Right lobe of liver (tissue), 6 donors: ENCODE measurements around the gene MRPL40. TPM values are rescaled to one million over a fixed set of nuclear protein-coding genes. Genes with fewer than 3 reads are reported as not detected.

Experiments used
- ATAC-seq, 4 donors: fragments of 200-7000 bp; cut with Tn5 transposase; one replicate each; pipeline ENCODE4 v1.9.1; 2020; ENCODE audit warnings: mild to moderate bottlenecking in 4 of 4, moderate library complexity in 4 of 4
- DNase-seq, 3 donors: peaks; one replicate each; pipeline ENCODE4 v3.0.0-alpha.2; 2020
- H3K27ac ChIP-seq, 3 donors: fragments of 200-600 bp; one replicate each; pipeline ENCODE4 v1.8.0; 2022
- H3K27me3 ChIP-seq, 2 donors: fragments of 200-600 bp; one replicate each; pipeline ENCODE4 v1.8.0; 2022
- H3K36me3 ChIP-seq, 4 donors: fragments of 200-600 bp; sonication (generic) in 1 of 4; one replicate each; pipeline versions ENCODE4 v1.5.1 to v1.8.0; 2017 to 2022; ENCODE audit warnings: control low read depth in 1 of 4
- H3K4me1 ChIP-seq, 4 donors: fragments of 200-600 bp; sonication (generic) in 1 of 4; one replicate each; pipeline versions ENCODE4 v1.5.1 to v1.8.0; 2017 to 2022; ENCODE audit warnings: control low read depth in 1 of 4
- H3K4me3 ChIP-seq, 3 donors: fragments of 200-600 bp; one replicate each; pipeline ENCODE4 v1.8.0; 2022
- H3K9me3 ChIP-seq, 4 donors: fragments of 200-600 bp; sonication (generic) in 1 of 4; one replicate each; pipeline versions ENCODE4 v1.5.1 to v1.8.0; 2017 to 2022; ENCODE audit warnings: control low read depth in 1 of 4
- POLR2A ChIP-seq: fragments of 450-650 bp; IDR thresholded peaks from one replicate; pipeline ENCODE4 v1.6.1; 2017; ENCODE audit warnings: antibody characterized with exemption, mild to moderate bottlenecking
- WGBS: methylation state at CpG from one replicate; pipeline ENCODE4 v1.1.6; 2018; ENCODE audit warnings: low coverage, low lambda C conversion rate; ENCODE audit not compliant: insufficient coverage; ENCODE audit errors: missing lambda C conversion rate; 5-methylcytosine and 5-hydroxymethylcytosine counted together
- intact Hi-C, 2 donors: fragments of 100-400 bp; cut with DNase I; formaldehyde crosslinking; loops; one replicate each; pipeline versions ENCODE4 v1.11.2 to v1.14.1; 2022
- total RNA-seq, 6 experiments: library from RNA; depleted of rRNA in 2 of 6; stranded (reverse); fragments of >200 nt in 2 of 6; fragmentation: NEBNext Ultra II Directional in 3 of 6; extraction: Animal tissue kit (Norgen Biotek cat#: 25700) in 3 of 6; gene quantifications; one replicate each; pipeline versions ENCODE4 v1.1.0 to v1.2.4, GENCODE V29; 2016 to 2023
- TF ChIP-seq, protein P1 (sequence below), 4 donors: fragments of 200-600 bp in 3 of 4; fragments of 450-650 bp in 1 of 4; IDR thresholded peaks; one replicate each; pipeline versions ENCODE4 v1.5.1 to v1.8.0; 2016 to 2022; ENCODE audit warnings: antibody characterized with exemption in 4 of 4, mild to moderate bottlenecking in 2 of 4
- donor health status: DM: no; HTN: yes; CAD: no.
- donor health status: DM: no; HTN: no; CAD: no.
- donor health status: DM: no; HTN: no; CAD: no.
- donor health status: DM: no; HTN: yes; CAD: no.
- donor health status: DM: no; HTN: yes; CAD: no.

The MRPL40 gene
- total RNA-seq, 6 experiments from 2014 or later = 23.6 to 38.8 (median 27.8) TPM

DNA sequence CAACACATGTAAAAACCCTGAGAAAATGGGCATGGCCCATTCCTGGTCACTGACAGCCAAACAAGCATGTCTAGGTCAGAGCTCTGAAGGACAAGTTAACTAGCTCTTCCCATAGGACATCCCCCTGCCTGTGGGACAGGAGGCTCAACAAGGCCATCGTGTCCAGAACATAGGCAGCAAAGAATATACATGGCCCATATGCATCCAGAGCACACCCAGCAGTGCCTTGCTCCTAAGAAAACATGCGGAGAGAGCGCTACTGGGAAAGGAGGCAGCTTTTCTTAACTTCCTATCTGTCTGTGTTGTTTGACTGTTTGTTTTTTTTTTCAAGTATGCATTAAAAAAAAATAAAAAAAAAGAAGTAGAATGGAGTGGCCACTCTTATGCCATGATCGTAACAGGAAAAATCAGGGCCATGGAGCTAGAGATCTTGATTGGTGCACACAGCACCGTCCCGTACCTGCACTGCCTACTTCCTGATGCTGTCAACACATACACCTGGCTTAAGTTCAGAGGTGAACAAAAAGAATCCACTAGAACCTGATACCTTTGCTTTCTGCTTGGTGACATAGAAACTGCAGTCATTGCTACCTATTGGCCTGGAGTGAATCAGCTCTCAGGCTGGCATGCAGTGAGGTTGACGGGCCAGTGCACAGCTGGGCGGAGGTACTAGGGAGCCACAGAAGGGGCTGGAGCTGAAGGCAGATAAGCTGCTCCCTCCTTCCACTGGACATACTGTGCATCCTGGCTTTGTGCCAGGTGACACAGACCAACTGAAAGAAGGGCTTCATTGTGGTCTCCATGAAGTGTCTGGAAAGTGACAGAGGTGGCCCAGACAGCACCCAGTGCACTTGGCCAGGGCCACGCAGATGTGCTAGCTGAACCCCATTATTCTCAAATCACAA, 34.8 kb downstream of the MRPL40 start:
- no peak for ATAC-seq
- TF ChIP-seq, protein P1, sequence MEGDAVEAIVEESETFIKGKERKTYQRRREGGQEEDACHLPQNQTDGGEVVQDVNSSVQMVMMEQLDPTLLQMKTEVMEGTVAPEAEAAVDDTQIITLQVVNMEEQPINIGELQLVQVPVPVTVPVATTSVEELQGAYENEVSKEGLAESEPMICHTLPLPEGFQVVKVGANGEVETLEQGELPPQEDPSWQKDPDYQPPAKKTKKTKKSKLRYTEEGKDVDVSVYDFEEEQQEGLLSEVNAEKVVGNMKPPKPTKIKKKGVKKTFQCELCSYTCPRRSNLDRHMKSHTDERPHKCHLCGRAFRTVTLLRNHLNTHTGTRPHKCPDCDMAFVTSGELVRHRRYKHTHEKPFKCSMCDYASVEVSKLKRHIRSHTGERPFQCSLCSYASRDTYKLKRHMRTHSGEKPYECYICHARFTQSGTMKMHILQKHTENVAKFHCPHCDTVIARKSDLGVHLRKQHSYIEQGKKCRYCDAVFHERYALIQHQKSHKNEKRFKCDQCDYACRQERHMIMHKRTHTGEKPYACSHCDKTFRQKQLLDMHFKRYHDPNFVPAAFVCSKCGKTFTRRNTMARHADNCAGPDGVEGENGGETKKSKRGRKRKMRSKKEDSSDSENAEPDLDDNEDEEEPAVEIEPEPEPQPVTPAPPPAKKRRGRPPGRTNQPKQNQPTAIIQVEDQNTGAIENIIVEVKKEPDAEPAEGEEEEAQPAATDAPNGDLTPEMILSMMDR (IDR thresholded peaks at IDR 0.05) = no peak
- TF ChIP-seq POLR2A = no peak

DNA sequence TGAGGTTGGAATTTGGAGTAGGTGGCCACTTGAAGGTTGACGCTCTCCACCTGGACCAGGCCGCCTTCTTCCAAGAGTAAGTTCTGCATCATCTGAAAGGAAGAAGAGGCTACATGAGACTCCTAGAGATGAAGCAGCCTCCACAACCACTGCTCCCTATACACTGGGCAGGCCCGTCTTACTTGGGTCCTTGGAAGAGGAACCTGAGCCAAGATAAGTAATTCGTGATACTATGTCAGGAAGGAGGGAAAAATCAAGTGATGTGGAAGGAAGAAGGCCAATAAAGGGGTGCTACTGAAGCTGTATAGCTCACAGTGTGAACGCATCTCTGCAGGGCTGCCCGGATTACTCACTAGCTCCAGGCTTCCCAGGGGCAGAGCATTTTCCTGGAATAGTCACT, 35.6 kb downstream of the MRPL40 start:
- no peak for TF ChIP-seq POLR2A
- TF ChIP-seq, protein P1 (IDR thresholded peaks at IDR 0.05) = no peak
- DNase-seq = no peak
- no peaks in the 10 kb centered on the region for H3K9me3 ChIP-seq
- H3K27me3 ChIP-seq = no peaks in the 10 kb centered on the region
- intact Hi-C loops = no loop called here
- no peak overlapping the region for H3K27ac ChIP-seq
- 91% methylated on average over 5 of the region's 6 CpGs for WGBS
- no peaks in the 10 kb centered on the region for H3K4me1 ChIP-seq
- no peak overlapping the region for H3K4me3 ChIP-seq
- ATAC-seq = no peak
- peaks cover 0 to 88% (median 60%) of the 10 kb centered on the region in 4 donors for H3K36me3 ChIP-seq

More for the DNA sequence above, 34.8 kb downstream of the MRPL40 start:
- WGBS = 97% methylated on average over 6 of the region's 9 CpGs
- DNase-seq = peak in 1 of 3 donors; percentile 6
- Histone ChIP-seq H3K36me3 (peaks cover 0 to 86% (median 58%) of the 10 kb centered on the region in 4 donors), H3K4me3 (no peak overlapping the region), H3K27me3 (no peaks in the 10 kb centered on the region), H3K9me3 (no peaks in the 10 kb centered on the region), H3K27ac (no peak overlapping the region), H3K4me1 (no peaks in the 10 kb centered on the region)
- intact Hi-C loops = no loop called here

DNA sequence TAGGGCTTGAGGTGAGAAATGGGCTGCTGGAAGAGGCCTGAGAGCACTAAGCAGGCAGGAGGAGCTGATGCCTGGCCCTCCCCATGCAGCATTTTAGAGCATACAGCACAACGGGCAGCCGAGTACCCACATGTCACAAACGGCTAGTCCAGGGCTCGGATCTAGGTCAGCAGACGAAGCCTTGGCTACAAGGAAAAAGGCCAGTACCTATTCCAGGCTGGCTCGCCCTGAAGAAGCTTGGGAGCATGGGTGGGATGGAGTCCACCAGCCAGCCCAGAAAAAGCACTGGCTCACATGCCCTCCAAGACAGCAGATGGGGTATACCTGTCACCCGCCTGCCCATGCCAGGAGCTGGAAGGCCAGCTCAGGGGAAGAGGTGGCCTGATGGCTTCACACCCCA, 37.1 kb downstream of the MRPL40 start:
- intact Hi-C loops = no loop called here
- ATAC-seq (no peak), DNase-seq (no peak)
- H3K4me3 ChIP-seq = no peak overlapping the region
- H3K36me3 ChIP-seq = peaks cover 0 to 87% (median 53%) of the 10 kb centered on the region in 4 donors
- H3K27ac ChIP-seq = no peak overlapping the region
- H3K27me3 ChIP-seq = no peaks in the 10 kb centered on the region
- no peaks in the 10 kb centered on the region for H3K4me1 ChIP-seq
- no peaks in the 10 kb centered on the region for H3K9me3 ChIP-seq
- WGBS = 83% methylated on average over 1 of the region's 7 CpGs
- TF ChIP-seq, protein P1 (IDR thresholded peaks at IDR 0.05) = no peak

DNA sequence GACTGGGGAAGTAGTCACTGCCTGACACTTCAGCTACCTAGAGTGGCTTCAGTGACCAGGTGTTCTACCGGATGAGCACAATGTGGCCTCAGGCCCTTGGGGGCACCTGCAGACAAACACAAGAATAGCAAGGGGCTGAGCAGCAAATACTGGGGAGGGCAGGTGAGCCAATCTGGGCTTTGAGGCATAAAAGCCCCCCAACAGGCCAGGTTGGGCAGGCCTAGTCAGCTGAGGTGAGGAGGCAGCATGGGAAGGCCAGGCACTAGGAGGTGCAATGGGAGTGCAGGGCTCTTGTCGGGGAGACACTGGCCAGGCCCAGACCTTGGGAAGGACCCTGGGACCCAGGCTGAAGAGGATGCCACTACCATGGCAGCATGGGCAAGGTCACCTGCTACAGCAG, 37.7 kb downstream of the MRPL40 start:
- WGBS = 90% methylated on average over 2 of the region's 2 CpGs
- no peaks in the 10 kb centered on the region for H3K27me3 ChIP-seq
- H3K27ac ChIP-seq = no peak overlapping the region
- peaks cover 0 to 87% (median 51%) of the 10 kb centered on the region in 4 donors for H3K36me3 ChIP-seq
- ATAC-seq (no peak), DNase-seq (no peak)
- intact Hi-C loops = no loop called here
- H3K9me3 ChIP-seq = no peaks in the 10 kb centered on the region
- H3K4me1 ChIP-seq = no peaks in the 10 kb centered on the region
- TF ChIP-seq, protein P1 (IDR thresholded peaks at IDR 0.05) = no peak
- TF ChIP-seq POLR2A = no peak
- no peak overlapping the region for H3K4me3 ChIP-seq
